ENCODE measurements around the gene EFCAB5. TPM values are rescaled to one million over a fixed set of nuclear protein-coding genes. Genes with fewer than 3 reads are reported as not detected.

EFCAB5 gene
- total and polyA plus RNA-seq, 2 of the 13 experiments (the other 11 are each of a cell fraction or from before 2014, with no cell fraction given), result 0.15 TPM; not detected in 1

DNA sequence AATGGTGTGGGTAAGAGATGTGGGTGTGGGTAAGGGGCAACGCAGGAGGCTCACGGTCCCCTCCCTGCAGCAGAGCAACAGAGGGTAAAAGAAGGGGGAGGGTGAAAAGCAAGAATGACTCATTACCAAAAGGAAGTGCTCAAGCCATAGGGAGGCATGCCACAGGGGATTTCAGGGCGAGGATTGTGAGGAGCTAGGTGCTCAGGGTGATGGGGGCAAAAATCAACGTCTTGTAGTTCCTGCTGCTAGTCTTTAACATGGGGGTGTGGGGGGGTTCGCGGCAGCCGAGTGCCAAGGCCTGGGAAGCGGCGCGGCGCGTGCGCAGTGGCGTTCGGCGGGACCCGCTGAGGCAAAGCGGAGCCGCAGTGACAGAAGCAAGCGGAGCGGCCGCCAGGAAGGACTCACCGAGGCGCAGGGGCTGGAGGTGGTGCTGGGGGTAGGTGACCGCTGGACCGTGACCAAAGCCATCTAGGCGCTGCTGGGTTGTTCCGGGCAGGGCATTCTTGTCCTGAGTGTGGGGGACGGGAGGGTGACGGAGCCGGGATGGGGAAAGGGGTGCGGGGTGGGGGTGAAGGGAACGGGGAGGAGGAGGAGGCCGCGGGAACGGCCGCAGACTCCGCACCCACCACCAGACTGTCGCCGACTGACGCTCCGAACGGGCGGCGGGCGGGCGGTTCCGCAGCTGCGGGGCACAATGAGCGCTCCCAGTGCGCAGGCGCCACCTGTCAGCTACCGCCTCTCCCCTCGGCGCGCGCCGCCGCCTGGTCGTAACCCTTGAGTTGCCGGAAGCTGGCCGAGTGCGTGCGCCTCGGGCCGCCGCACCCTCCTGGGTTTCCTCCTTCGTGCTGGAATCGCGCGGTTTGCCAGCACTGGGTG is 11.7 kb upstream of the EFCAB5 start, which contains the start of gene SSH2 (continued):
- TF ChIP-seq IRF1 (CRISPR knock-in tag; IDR thresholded peaks at IDR 0.05; ENCODE audit: low read depth), result no peak
- TF ChIP-seq ZNF281 (CRISPR knock-in tag; IDR thresholded peaks at IDR 0.05; ENCODE audit: borderline replicate concordance), result peak; percentile 46; the same call in 1 of the 2 replicates
- no peak for TF ChIP-seq HCFC1 (IDR thresholded peaks at IDR 0.05; ENCODE audit: low read depth, low read length)
- TF ChIP-seq, protein P1, sequence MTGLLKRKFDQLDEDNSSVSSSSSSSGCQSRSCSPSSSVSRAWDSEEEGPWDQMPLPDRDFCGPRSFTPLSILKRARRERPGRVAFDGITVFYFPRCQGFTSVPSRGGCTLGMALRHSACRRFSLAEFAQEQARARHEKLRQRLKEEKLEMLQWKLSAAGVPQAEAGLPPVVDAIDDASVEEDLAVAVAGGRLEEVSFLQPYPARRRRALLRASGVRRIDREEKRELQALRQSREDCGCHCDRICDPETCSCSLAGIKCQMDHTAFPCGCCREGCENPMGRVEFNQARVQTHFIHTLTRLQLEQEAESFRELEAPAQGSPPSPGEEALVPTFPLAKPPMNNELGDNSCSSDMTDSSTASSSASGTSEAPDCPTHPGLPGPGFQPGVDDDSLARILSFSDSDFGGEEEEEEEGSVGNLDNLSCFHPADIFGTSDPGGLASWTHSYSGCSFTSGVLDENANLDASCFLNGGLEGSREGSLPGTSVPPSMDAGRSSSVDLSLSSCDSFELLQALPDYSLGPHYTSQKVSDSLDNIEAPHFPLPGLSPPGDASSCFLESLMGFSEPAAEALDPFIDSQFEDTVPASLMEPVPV (CRISPR knock-in tag; IDR thresholded peaks at IDR 0.05), result 0 out of 2 replicates have a peak, but pooled peaks have one; percentile 29
- peak; percentile 57 for TF ChIP-seq POLR2G (IDR thresholded peaks at IDR 0.05; ENCODE audit: low read depth, low read length)
- TF ChIP-seq ZXDC (CRISPR knock-in tag; IDR thresholded peaks at IDR 0.05), result no peak
- 0 out of 2 replicates have a peak, but pooled peaks have one; percentile 26 for TF ChIP-seq CBFB (CRISPR knock-in tag; IDR thresholded peaks at IDR 0.05)
- TF ChIP-seq PAX8 (CRISPR knock-in tag; IDR thresholded peaks at IDR 0.05; ENCODE audit: borderline replicate concordance), result no peak
- no peak for TF ChIP-seq YEATS2 (CRISPR knock-in tag; IDR thresholded peaks at IDR 0.05; ENCODE audit: borderline replicate concordance)
- TF ChIP-seq ATM (IDR thresholded peaks at IDR 0.05; ENCODE audit: borderline replicate concordance), result no peak
- no peak for TF ChIP-seq SOX5 (CRISPR knock-in tag; IDR thresholded peaks at IDR 0.05; ENCODE audit: borderline replicate concordance)
- TF ChIP-seq ZNF331 (CRISPR knock-in tag; IDR thresholded peaks at IDR 0.05), result no peak
- TF ChIP-seq TP53 (CRISPR knock-in tag; conservative IDR thresholded peaks at IDR 0.05), result no peak
- TF ChIP-seq YY1 (IDR thresholded peaks at IDR 0.05; ENCODE audit: insufficient read depth, insufficient replicate concordance, low read depth, low read length), result peak; percentile 53
- TF ChIP-seq, protein P2, sequence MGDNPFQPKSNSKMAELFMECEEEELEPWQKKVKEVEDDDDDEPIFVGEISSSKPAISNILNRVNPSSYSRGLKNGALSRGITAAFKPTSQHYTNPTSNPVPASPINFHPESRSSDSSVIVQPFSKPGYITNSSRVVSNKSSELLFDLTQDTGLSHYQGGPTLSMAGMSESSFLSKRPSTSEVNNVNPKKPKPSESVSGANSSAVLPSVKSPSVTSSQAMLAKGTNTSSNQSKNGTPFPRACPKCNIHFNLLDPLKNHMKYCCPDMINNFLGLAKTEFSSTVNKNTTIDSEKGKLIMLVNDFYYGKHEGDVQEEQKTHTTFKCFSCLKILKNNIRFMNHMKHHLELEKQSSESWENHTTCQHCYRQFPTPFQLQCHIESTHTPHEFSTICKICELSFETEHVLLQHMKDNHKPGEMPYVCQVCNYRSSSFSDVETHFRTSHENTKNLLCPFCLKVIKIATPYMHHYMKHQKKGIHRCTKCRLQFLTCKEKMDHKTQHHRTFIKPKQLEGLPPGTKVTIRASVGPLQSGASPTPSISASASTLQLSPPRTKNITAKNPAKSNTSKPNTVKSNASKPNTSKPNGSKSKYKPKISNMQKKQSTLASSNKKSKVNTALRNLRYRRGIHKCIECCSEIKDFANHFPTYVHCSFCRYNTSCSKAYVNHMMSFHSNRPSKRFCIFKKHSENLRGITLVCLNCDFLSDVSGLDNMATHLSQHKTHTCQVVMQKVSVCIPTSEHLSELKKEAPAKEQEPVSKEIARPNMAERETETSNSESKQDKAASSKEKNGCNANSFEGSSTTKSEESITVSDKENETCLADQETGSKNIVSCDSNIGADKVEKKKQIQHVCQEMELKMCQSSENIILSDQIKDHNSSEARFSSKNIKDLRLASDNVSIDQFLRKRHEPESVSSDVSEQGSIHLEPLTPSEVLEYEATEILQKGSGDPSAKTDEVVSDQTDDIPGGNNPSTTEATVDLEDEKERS (CRISPR knock-in tag; IDR thresholded peaks at IDR 0.05), result no peak
- no peak for TF ChIP-seq ZSCAN20 (CRISPR knock-in tag; IDR thresholded peaks at IDR 0.05; ENCODE audit: borderline replicate concordance)
- no peak for TF ChIP-seq KLF6 (CRISPR knock-in tag; IDR thresholded peaks at IDR 0.05)
